ENCODE data around the gene PCNX2.

PCNX2 gene

GRCh38 chr1:232966663-232967062 lies 328.9 kb downstream of the PCNX2 start:
- Histone ChIP-seq H3F3A (ENCODE audit: low read depth) (no peaks in the 10 kb centered on the region), H3K9ac (ENCODE audit: low read depth, low read length, poor library complexity, severe bottlenecking) (peak overlapping the region; percentile 4), H3K27me3 (ENCODE audit: insufficient read depth, low read length, poor library complexity, severe bottlenecking) (no peaks in the 10 kb centered on the region), H3K4me2 (ENCODE audit: low read depth, low read length, poor library complexity, severe bottlenecking) (no peak overlapping the region), H3K4me1 (ENCODE audit: insufficient read depth, low read length, poor library complexity, severe bottlenecking) (peaks cover 80% of the 10 kb centered on the region), H3K9me3 (ENCODE audit: insufficient read depth, low read depth, low read length) (no peaks in the 10 kb centered on the region), H3K9me2 (replicated peaks; ENCODE audit: low read depth, low read length) (no peaks in the 10 kb centered on the region), H3K36me3 (ENCODE audit: insufficient read depth, low read length) (peaks cover 36% of the 10 kb centered on the region), H3K4me3 (ENCODE audit: low read length, poor library complexity, severe bottlenecking) (no peak overlapping the region), H3K79me2 (ENCODE audit: insufficient read depth, low read length) (peaks cover 37% of the 10 kb centered on the region), H2AFZ (ENCODE audit: low read length) (no peak overlapping the region), H4K20me1 (ENCODE audit: insufficient read depth, low read length, poor library complexity, severe bottlenecking) (no peaks in the 10 kb centered on the region)
- no peak for TF ChIP-seq EZH2phosphoT487 (IDR thresholded peaks at IDR 0.05; ENCODE audit: borderline replicate concordance)
- TF ChIP-seq, protein P1, sequence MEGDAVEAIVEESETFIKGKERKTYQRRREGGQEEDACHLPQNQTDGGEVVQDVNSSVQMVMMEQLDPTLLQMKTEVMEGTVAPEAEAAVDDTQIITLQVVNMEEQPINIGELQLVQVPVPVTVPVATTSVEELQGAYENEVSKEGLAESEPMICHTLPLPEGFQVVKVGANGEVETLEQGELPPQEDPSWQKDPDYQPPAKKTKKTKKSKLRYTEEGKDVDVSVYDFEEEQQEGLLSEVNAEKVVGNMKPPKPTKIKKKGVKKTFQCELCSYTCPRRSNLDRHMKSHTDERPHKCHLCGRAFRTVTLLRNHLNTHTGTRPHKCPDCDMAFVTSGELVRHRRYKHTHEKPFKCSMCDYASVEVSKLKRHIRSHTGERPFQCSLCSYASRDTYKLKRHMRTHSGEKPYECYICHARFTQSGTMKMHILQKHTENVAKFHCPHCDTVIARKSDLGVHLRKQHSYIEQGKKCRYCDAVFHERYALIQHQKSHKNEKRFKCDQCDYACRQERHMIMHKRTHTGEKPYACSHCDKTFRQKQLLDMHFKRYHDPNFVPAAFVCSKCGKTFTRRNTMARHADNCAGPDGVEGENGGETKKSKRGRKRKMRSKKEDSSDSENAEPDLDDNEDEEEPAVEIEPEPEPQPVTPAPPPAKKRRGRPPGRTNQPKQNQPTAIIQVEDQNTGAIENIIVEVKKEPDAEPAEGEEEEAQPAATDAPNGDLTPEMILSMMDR (conservative IDR thresholded peaks at IDR 0.05; ENCODE audit: low read length), result no peak

DNA sequence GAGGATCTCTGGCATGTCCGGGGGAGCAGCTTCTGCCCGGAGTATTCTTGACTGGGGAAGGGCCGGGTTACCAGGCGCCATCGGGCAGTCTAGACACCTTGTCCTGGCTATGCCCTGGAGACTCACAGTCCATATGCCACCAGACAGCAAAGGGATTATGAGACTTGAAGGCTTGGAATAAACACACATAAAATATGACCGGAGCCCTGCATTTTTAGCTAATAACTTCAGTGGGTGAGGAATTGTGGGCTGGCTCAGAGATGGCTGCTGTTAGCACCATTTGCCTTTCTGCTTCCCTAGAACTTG lies 329.7 kb downstream of the PCNX2 start:
- Histone ChIP-seq H4K20me1 (ENCODE audit: insufficient read depth, low read length, poor library complexity, severe bottlenecking) (no peaks in the 10 kb centered on the region), H3K36me3 (ENCODE audit: insufficient read depth, low read length) (peaks cover 28% of the 10 kb centered on the region; the same call in 1 of the 2 replicates), H3K79me2 (ENCODE audit: insufficient read depth, low read length) (peaks cover 33% of the 10 kb centered on the region), H3F3A (ENCODE audit: low read depth) (no peaks in the 10 kb centered on the region), H3K9ac (ENCODE audit: low read depth, low read length, poor library complexity, severe bottlenecking) (peak overlapping the region; percentile 26), H3K4me1 (ENCODE audit: insufficient read depth, low read length, poor library complexity, severe bottlenecking) (peaks cover 80% of the 10 kb centered on the region), H3K9me3 (ENCODE audit: insufficient read depth, low read depth, low read length) (no peaks in the 10 kb centered on the region), H3K9me2 (replicated peaks; ENCODE audit: low read depth, low read length) (no peaks in the 10 kb centered on the region), H3K4me2 (ENCODE audit: low read depth, low read length, poor library complexity, severe bottlenecking) (peak overlapping the region; percentile 54), H3K4me3 (ENCODE audit: low read length, poor library complexity, severe bottlenecking) (no peak overlapping the region), H2AFZ (ENCODE audit: low read length) (no peak overlapping the region), H3K27me3 (ENCODE audit: insufficient read depth, low read length, poor library complexity, severe bottlenecking) (no peaks in the 10 kb centered on the region)
- no peak for TF ChIP-seq EZH2phosphoT487 (IDR thresholded peaks at IDR 0.05; ENCODE audit: borderline replicate concordance)
- TF ChIP-seq, protein P1 (conservative IDR thresholded peaks at IDR 0.05; ENCODE audit: low read length), result no peak

- H3K9me2 ChIP-seq (replicated peaks; ENCODE audit: low read depth, low read length), result no peaks in the 10 kb centered on the region
- H3K4me2 ChIP-seq (ENCODE audit: low read depth, low read length, poor library complexity, severe bottlenecking), result peak overlapping the region; percentile 54
- TF ChIP-seq, protein P1 (conservative IDR thresholded peaks at IDR 0.05; ENCODE audit: low read length), result no peak
- no peak for TF ChIP-seq EZH2phosphoT487 (IDR thresholded peaks at IDR 0.05; ENCODE audit: borderline replicate concordance)
- peaks cover 23% of the 10 kb centered on the region; the same call in 1 of the 2 replicates for H3K36me3 ChIP-seq (ENCODE audit: insufficient read depth, low read length)
- H2AFZ ChIP-seq (ENCODE audit: low read length), result no peak overlapping the region
- no peaks in the 10 kb centered on the region for H3F3A ChIP-seq (ENCODE audit: low read depth)
- peaks cover 33% of the 10 kb centered on the region for H3K79me2 ChIP-seq (ENCODE audit: insufficient read depth, low read length)
- peak overlapping the region; percentile 15 for H3K4me3 ChIP-seq (ENCODE audit: low read length, poor library complexity, severe bottlenecking)
- H3K9ac ChIP-seq (ENCODE audit: low read depth, low read length, poor library complexity, severe bottlenecking), result peak overlapping the region; percentile 26
- H3K9me3 ChIP-seq (ENCODE audit: insufficient read depth, low read depth, low read length), result no peaks in the 10 kb centered on the region
- peaks cover 80% of the 10 kb centered on the region for H3K4me1 ChIP-seq (ENCODE audit: insufficient read depth, low read length, poor library complexity, severe bottlenecking)
- no peaks in the 10 kb centered on the region for H3K27me3 ChIP-seq (ENCODE audit: insufficient read depth, low read length, poor library complexity, severe bottlenecking)
- no peaks in the 10 kb centered on the region for H4K20me1 ChIP-seq (ENCODE audit: insufficient read depth, low read length, poor library complexity, severe bottlenecking)
These were observed 330.2 kb downstream of the PCNX2 start for GRCh38 chr1:232965124-232965911.

Measured in Loucy (cell line).